ENCODE results near the gene GCFC2.
"Not testable (repeated sequence)": the region's sequence is repeated elsewhere in the genome, so short reads cannot be mapped to it uniquely, and the experiment has no call there.

Gene GCFC2

DNA sequence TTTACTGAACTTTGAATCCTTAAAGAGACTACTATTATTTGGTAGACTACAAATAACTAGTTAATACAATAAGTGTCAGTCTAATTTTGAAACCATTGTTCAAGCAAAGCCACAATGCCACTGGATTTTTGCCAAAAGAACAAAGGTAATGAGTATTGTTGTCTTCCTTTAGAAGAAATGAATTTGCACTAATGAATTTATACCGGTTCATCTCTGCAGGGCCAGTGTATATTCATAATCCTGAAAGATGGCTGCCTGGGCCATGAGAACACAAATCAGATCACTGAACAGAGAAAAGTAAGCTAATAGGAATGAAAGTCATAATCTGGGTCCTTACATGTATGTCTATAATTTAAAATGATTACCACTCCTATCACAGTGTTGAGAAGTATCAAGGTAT, 31.2 kb downstream of the GCFC2 start:
- no peak for DNase-seq

DNA sequence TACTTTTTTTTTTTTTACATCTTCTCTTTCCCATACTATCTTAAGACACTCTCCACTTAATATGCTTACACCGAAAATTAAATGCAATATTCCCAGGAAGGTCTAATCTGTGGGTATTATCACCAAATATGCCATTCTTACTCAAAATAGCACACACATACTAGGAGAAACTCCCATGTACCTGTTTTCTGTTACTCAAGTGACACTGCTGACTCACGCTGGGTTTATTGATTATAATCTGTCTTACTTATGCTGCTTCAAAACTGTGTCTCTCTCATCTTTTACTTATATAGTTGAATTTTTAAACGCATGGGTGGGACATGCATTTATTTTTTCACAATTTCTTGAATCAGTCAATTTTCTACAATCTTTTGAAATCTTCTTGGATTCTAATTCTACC, 34.3 kb downstream of the GCFC2 start:
- DNase-seq = no peak

DNA sequence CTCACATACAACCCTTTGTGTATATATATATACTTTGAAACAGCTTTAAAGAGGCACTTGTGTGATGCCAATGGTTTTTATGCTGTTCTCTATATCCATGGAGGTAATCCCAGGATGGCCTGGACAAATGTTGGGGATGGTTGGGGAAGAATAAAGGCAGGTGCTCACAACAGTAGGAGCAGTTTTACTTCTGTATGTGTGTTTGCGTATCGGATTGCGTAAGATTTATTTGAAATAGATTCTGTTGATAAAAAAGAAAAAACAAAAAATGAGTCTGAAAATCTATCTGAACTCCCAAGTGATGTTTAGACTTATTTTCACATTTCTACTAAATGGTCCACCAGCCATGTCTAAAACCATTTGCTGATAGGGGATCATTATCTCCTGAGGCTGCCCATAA, 34.8 kb downstream of the GCFC2 start:
- no peak for DNase-seq

DNA sequence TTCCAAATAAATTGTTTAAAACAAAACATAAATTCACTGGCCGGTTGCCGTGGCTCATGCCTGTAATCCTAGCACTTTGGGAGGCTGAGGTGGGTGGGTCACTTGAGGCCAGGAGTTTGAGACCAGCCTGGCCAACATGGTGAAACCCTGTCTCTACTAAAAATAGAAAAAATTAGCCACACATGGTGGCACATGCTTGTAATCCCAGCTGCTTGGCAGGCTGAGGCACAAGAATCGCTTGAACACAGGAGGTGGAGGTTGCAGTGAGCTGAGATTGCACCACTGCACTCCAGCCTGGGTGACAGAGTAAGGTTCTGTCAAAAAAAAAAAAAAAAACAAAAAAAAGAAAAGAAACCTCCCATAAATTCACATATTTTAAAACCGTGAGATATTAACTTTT, 35.3 kb downstream of the GCFC2 start:
- not testable (repeated sequence) for DNase-seq

DNA sequence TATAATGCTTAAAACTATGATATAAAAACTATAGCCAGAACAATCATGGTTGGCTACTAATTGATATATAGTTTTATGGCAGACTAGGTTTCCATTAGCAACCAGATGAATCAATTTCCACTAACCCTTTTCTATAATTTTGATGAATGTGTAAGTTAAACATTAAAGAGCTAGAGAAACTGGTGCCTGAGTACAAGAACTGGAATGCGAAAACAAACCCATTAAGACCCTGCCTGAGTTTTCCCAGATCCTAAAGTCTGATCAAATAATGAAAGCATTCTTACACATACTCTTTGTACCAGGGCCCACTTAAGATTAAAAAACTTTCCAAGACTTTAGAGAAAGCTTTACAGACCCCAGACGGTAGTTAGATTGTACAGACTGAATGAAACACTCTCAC, 42.8 kb downstream of the GCFC2 start:
- DNase-seq = no peak

DNA sequence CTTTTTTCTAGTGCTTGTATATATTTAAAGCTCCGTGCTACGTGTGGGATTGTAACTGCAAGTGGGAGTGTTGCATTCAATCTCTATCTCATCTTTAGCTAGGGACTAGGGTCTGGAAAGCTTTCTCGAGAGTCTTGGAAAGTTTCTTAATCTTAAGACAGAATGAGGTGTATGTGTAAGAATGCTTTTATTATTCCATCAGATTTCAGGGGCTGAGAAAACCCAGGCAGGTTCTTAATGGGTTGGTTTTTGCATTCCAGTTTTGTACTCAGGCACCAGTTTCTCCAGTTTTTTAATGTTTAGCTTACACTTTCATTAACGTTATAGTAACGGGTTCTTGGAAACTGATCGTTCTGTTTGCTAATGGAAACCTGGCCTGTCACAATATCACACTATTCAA, 43.8 kb downstream of the GCFC2 start:
- DNase-seq = no peak

DNA sequence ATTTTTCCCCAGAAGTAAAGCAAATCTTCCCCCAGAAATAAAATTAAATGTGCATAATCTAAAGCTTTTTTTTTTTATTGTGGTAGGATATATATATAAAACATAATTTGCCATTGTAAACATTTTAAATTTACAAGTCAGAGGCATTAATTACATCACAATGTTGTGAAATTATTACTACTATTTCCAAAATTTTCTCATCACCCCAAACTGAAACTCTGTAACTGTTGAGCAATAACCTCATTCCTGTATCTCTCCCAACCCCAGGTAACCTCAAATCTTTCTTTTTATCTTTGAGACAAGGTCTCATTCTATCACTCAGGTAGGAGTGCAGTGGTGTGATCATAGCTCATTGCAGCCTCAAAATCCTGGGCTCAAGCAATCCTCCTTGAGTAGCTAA, 52.9 kb downstream of the GCFC2 start:
- no peak for DNase-seq

DNA sequence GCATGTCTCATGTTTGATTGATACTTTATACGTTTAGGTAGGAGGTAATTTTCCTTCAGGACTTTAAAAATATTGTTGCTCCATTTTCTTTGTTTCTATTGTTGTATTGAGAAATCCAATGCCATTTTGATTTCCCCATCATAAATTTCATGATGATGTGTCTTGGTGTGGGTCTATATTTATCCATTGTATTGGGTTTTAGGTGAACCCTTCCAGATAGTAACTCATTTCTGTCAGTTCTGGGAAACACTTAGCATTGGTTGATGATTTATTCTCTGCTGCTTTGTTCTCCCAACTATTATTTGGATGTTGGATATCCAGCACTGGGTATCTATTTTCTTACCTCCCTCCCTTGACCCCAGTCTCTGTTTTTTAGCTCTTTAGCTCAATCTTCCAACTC, 54.2 kb downstream of the GCFC2 start:
- no peak for DNase-seq

DNA sequence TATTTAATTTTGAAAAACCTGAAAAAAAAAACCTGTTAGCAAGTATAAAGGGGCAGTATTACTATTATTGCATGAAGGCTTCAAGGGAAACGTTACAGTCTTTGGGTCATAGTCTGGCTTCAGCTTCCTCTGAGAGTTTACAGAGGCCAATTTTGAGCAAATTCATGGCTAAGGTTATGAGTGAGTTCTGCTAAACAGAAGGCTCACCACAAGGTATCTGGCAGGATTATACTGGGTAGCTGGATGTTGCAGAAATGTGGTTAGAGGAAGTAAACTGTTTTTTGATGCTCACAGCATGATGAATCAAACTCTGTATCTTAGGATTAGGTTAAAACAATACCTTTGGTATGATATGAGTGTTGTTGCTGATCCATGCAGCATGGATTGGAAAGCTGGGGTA, 54.9 kb downstream of the GCFC2 start:
- no peak for DNase-seq

DNA sequence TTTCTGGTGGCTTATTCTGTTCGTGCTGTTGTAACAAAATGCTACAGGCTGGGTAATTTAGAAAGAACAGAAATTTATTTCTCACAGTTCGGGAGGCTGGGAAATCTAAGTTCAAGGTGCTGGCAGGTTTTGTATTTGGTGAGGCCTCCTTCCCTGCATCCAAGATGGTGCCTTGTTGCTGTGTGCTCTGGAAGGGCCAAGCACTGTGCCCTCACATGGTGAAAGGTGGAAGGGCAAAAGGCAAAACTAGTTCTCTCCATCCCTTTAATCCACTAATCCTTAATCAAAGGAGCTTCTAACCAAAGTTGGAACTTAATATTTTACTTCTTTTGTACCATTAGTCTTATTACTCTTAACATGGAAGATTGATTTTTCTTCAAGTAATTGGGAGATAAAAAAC, 56.7 kb downstream of the GCFC2 start:
- DNase-seq = no peak

DNA sequence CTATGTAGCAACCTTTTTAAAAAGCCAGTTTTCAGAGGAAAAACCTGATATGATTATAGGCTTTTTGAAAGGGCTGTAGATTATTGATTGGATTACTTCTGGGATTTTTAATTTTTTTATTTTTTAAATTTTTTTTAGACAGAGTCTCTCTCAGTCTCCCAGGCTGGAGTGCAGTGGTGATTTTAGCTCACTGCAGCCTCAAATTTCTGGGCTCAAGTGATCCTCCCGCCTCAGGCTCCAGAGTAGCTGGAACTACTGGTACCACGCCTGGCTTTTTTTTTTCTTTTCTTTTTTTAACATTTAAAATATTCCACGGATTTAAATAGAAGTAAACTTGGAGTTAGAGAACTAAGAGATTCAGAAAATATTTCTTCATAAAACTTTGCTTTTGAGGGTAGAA, 62.9 kb downstream of the GCFC2 start:
- no peak for DNase-seq

DNA sequence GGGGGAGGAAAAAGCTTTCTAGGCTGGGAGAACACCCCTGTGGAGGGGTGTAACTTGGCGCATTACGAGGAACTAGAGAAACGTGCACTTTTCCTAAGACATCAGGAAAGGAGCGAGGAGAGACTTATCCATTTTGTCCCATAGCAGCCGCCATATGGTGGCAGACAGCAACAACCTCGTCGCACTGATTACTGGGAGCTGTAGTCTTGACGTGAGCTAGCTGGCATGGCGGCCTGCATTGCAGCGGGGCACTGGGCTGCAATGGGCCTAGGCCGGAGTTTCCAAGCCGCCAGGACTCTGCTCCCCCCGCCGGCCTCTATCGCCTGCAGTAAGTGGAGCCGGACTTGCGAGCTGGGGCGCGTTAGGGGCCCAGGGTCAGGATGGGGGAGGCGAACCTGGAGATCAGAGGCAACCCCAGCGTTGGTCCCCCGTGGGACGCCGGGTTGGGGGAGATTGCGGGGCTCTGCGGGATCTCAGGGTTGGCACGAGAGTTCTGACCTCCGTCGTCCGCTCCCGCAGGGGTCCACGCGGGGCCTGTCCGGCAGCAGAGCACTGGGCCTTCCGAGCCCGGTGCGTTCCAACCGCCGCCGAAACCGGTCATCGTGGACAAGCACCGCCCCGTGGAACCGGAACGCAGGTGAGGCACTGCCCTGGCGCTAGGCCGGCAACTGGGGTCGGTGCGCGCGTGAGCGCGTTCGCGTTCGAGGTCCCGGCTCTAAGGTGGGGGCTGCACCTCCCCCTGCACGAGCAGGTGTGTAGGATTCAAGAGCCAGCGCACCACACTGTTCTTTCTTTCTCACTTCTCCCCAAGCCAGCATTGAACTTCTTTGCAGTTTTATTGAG, 63.9 kb downstream of the GCFC2 start, which contains the start of gene MRPL19:
MRPL19 (plus strand) TSS at position 201 of the 843 bp plus-strand sequence; CDS start at position 226, 25 bp downstream.
- DNase-seq = peak; percentile 69

DNA sequence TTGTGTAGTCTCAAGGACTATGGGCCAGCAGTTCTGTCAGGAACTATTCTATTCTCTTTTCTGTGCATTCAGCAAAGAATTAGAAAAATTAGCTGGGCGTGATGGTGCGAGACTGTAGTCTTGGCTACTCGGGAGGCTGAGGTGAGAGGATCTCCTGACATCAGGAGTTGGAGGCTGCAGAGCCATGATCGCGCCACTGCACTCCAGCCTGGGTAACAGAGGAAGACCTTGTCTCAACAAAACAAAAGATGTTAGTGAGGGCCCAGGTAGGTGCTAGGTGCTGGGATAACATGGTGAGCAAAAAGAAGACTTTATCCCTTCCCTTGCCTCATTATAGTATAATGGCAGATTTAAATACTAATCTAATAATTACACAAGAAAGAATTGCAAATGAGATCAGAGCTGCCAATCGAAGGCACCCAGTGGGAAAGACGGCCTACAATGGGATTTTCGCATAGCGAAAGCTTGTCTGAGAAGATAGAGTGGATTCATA, 64.6 kb downstream of the GCFC2 start:
- DNase-seq = no peak

DNA sequence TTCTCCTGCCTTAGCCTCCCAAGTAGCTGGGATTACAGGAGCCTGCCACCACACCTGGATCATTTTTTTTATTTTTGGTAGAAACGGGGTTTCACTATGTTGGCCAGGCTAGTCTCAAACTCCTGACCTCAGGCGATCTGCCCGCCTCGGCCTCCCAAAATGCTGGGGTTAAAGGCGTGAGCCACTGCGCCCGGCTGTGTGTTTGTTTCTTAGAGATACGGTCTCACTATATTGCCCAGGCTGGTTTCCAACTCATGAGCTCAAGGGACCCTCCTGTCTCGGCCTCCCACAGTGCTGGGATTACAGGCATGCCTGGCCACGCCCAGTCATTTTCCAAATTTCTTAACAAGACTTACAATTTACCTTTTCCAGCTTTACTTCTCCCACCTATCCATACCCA, 65.1 kb downstream of the GCFC2 start:
- no peak for DNase-seq

DNA sequence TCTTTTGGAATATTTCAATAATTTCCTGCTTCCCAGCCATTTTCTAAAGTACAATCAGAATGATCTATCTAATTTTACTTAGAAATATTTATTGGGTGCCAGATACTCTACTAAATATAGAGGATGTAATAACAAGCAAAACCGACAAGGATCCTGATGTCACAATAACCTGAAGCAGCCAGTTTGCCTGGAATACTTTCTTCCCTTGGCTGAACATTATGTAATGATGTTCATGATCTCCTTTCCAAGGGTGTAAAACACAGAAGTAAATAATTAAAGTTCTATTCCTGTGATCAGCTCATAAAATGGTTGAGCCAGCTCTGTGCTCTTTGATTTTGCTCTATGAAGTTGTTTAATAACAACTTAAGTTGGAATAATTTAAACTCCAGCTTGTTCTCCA, 66.7 kb downstream of the GCFC2 start:
- DNase-seq = no peak

DNA sequence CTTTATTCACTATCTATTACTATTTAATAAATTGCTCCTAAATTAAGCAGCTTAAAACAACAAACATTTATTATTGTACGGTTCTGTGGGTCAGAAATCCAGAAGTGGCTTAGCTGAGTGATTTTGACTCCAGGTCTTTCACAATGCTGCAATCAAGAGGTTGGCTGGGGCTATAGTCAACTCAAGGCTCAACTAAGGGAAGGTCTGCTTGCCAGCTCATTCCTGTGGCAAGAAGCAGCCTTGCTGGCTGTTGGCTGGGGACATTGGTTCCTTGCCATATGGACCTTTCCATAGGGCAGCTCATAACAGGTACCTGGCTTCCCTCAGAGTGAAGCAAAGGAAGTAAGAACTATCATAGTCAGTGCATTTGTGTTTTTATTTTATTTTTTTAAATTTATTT, 69.1 kb downstream of the GCFC2 start:
- no peak for DNase-seq

DNA sequence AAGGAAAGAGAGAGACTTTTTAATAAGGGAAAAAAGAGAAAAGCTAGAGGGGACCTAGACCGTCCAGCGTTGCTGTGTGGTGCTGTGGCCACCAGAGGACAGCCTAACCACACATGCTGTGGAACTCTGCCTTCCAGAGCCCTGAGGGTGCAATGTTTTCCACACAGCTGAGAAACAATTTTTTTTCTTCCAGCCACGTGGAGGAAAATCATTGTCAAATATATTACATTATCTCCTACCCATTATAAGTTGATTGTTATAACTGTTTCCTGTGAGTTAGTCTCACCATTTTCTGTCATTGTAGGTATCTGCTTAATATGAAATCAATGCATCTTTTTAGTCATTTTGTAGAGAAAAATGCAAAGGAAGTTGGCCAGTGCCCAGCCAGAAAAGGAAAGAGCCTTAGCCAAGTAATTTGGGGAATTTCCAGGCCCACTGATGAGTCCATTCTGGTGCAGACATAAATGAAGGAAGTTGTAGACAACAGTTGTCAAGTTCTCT, 70.0 kb downstream of the GCFC2 start:
- DNase-seq = peak; percentile 56

DNA sequence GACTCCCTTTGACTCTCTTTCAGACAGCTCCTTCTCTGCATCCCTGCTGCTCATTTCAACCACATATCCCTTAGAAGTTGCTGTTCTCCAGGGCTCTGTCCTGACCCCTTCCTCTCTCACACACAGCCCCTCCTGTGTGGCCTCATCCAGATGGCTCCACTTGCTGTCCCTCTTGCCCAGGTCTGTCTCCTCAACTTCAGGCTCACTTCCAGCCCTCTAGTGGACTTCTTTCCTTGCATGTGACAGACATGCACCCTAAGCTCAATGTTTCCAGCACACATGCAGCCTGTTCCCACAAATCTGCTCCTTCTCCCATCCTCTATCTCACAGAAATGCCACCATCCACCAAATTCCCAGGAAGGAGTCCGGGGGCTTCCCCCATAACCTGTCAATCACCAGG, 73.1 kb downstream of the GCFC2 start:
- no peak for DNase-seq

DNA sequence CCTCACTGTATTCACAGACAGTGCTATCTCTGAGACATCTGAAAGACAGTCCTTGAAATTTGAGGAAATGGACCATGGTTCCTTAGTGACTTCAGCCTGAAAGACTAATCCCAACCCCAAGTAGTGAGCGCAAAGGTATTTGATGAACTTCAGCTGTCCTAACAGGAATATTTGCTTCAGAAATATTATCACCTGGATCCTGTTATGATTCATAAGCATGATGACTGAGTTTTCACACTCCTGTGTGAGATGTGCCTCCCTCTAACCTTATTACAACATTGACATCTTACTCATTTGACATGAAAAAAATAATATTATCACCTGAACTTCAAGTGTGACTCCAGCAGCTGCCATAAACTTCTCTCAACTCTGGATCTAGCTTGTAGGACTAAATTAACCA, 75.8 kb downstream of the GCFC2 start:
- no peak for DNase-seq

DNA sequence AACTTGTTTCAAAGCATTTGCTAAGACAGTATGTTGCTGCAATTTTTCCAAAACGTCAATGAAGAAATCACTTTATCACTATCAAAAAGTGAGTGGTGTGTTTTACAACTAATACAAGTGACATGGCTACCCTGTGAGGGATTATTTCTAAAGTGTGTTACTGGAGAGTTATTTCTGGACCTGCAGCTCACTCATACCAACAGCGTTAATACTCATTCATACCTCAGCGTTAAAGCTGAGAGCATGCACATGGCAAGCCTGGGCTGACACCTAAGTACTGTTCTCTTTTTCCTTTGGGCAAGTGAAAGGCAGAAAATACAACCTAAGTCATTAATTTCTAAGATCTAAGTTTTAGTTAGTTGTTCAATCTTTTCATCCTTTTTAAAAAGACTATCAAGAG, 77.1 kb downstream of the GCFC2 start:
- DNase-seq = no peak

DNA sequence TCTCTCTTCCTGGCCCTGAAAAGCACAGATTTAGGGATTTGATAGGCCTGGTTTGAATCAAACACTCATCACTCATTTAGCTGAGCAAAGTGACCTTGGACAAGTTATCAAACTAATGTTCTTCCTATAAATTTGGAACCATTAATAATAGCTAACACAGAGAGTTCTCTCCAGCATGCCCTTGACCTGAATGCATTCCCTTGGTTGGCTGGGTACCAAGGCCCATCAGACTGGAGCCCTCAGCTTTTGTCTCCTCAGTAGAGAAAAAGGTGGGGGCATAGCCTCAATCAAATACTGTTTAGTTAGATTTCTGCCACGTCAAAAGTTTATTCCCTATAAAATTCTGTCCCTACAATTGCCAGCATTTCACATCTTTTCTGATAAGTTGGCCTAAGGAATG, 77.9 kb downstream of the GCFC2 start:
- no peak for DNase-seq

DNA sequence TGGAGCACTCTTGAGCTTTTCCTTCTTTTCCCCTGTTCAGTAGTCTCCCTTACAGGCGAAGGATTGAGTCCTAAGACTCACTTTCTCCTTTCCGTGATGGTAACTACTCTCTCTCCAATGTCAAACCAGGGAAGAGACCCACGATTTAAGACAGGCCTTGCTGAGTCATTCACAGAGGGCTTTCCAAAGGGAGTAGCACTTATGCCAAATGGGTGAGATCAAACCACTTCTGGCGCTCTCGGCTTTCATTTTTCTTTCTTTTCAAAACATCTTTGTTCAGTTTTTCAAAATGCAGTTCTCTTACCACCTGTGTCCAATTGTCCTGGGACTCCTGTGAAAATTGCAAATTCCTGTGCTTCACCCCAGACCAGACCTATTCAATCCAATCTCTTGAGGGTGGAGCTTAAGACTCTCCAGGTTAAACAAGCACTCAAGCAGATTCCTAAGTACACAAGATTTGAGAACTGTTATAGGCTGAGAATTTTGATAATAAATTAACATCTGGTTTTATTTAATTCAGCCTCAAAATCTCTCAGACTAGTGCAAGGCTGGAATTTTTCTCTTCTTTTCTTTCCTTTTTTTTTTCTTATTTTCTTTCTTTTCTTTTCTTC, 78.5 kb downstream of the GCFC2 start:
- DNase-seq = no peak

DNA sequence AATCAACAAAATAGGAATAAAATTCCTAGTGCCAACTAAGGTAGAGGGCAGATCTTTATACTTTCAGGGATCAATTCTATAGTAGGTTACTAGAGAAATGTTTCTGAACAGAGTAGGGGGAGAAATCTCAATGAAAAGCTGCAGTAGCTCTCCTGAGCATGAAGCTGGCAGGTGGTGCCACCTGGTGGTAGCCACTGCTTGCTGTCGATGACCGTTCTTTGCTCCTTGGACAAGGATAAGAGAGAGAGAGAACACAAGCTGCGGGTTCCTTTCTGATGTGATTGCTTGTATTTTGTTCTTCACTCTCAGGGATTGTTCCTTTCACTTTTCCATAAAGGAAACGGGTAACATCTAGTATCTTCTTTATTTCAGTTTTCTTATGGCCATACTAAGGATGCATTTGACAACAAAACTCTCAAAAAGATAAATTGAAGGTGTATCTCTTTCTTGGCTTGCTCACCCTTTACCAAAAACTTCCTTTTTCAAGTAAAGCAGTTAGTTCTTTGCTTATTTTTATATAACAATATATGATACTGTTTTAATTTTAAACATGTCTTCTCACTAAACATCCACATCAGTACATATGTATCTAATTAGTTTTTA, 82.7 kb downstream of the GCFC2 start:
- peak; percentile 69 for DNase-seq

DNA sequence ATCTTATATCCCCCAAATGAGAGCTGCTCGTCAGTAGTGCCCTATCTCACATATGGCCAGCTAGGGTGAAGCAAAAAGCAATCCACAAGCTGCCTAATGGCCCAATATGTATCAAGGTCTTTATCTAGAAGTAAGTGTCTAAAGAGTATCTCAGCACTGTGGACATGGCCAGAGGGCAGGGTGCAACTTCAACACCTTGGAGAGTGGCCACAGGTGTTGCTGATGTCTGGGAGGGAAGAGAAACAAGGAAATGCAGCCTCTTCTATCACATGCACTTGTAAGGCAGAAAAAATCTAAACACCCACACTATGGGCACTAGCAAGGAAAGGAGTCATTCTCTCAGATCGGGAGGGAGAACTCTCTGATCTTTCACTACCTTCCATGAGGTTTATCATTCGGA, 87.8 kb downstream of the GCFC2 start:
- DNase-seq = no peak

Data from stimulated activated CD4-positive, alpha-beta T cell treated with anti-CD3 and anti-CD28 coated beads, Interleukin-4, amount 100 ng/mL, for 1 hour (primary cell).